ENCODE results near the gene APOL5. TPM values are rescaled to one million over a fixed set of nuclear protein-coding genes. Genes with fewer than 3 reads are reported as not detected.

The APOL5 gene
- total RNA-seq, 4 donors from 2014 or later: 0.29 TPM; not detected in 3

DNA sequence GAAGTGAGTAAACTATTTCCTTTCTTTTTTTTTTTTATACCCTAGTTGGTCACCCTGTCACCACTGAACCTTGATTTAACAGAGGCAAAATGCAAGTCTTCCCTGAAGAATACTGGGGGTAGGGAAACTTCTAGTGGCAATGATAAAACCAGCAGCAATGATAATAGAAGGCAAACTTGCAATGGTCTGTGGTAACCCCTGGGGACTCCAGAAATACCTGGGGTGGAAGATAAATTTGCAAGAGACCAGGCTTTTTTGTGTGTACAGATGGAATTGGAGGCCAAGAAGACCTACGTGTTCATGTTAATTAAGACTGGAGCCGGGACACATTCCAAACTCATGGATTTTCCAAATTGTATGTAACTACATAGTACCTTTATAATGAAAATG is 11.6 kb downstream of the APOL5 start:
- Histone ChIP-seq H3K4me1 (peaks cover 4 to 15% (median 14%) of the 10 kb centered on the region in 4 donors), H3K27ac (replicated peaks in 1 of 4) (no peak overlapping the region), H3K36me3 (no peaks in the 10 kb centered on the region), H3K27me3 (no peaks in the 10 kb centered on the region), H3K9me3 (no peaks in the 10 kb centered on the region), H3K4me3 (no peak overlapping the region)
- TF ChIP-seq EP300 (IDR thresholded peaks at IDR 0.05) (no peak), POLR2AphosphoS5 (IDR thresholded peaks at IDR 0.05) (no peak), POLR2A (IDR thresholded peaks at IDR 0.05; ENCODE audit: low read depth) (no peak)
- TF ChIP-seq, protein P1, sequence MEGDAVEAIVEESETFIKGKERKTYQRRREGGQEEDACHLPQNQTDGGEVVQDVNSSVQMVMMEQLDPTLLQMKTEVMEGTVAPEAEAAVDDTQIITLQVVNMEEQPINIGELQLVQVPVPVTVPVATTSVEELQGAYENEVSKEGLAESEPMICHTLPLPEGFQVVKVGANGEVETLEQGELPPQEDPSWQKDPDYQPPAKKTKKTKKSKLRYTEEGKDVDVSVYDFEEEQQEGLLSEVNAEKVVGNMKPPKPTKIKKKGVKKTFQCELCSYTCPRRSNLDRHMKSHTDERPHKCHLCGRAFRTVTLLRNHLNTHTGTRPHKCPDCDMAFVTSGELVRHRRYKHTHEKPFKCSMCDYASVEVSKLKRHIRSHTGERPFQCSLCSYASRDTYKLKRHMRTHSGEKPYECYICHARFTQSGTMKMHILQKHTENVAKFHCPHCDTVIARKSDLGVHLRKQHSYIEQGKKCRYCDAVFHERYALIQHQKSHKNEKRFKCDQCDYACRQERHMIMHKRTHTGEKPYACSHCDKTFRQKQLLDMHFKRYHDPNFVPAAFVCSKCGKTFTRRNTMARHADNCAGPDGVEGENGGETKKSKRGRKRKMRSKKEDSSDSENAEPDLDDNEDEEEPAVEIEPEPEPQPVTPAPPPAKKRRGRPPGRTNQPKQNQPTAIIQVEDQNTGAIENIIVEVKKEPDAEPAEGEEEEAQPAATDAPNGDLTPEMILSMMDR (IDR thresholded peaks at IDR 0.05): no peak
- intact Hi-C loops (cut with DNase I): no loop called here
- WGBS: 95% methylated on average over 2 of the region's 2 CpGs
- DNase-seq (ENCODE audit: extremely low spot score): no peak

DNA sequence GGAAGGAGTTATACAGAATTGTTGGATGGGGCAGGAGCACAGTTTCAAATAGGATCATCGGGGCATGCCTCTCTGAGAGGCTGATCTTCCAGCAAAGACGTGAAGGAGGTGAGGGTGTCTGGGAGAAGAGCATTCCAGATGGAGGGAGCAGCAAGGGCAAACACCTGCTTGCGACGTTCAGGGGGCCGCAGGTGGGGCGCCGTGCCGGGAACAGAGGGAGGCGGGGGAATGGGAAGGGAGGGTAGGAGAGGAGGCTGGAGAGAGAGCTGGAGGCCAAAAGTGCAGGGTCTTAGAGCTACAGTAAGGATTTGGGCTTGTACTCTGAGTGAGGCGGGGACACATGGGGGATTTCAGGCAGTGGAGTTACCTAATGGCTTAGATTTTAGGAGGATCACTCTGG is 13.6 kb downstream of the APOL5 start:
- DNase-seq (ENCODE audit: extremely low spot score): no peak
- intact Hi-C loops (cut with DNase I): no loop called here
- TF ChIP-seq, protein P1 (IDR thresholded peaks at IDR 0.05): no peak
- TF ChIP-seq EP300 (IDR thresholded peaks at IDR 0.05): no peak
- no peak for TF ChIP-seq POLR2A (IDR thresholded peaks at IDR 0.05; ENCODE audit: low read depth)
- no peak for TF ChIP-seq POLR2AphosphoS5 (IDR thresholded peaks at IDR 0.05)
- H3K36me3 ChIP-seq: no peaks in the 10 kb centered on the region
- peaks cover 4 to 18% (median 16%) of the 10 kb centered on the region in 4 donors for H3K4me1 ChIP-seq
- H3K4me3 ChIP-seq: no peak overlapping the region
- 83% methylated on average over 9 of the region's 10 CpGs for WGBS
- H3K27me3 ChIP-seq: no peaks in the 10 kb centered on the region
- no peak overlapping the region for H3K27ac ChIP-seq (replicated peaks in 1 of 4)
- no peaks in the 10 kb centered on the region for H3K9me3 ChIP-seq

DNA sequence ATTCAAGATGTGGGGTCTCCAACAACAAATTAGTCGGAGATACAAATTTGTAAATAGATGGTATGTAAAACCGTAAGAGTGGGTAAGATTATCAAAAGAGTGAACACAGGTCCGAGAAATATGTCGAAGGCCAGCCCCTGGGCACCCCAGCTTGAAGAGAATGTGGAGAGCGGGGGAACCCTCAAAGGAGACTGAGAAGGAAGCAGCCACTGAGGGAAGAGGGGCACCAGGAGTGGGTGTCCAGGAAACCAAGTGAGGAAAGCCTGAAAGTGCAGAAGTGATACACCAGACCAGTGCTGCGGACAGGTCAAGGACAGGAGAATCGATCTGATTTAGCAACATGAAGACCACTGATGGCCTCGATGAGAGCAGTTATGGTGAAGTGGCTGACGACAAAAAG is 14.4 kb downstream of the APOL5 start:
- 91% methylated on average over 9 of the region's 9 CpGs for WGBS
- no peak for DNase-seq (ENCODE audit: extremely low spot score)
- intact Hi-C loops (cut with DNase I): no loop called here
- Histone ChIP-seq H3K9me3 (no peaks in the 10 kb centered on the region), H3K27ac (replicated peaks in 1 of 4) (no peak overlapping the region), H3K27me3 (no peaks in the 10 kb centered on the region), H3K36me3 (no peaks in the 10 kb centered on the region), H3K4me1 (peaks cover 4 to 18% (median 16%) of the 10 kb centered on the region in 4 donors), H3K4me3 (no peak overlapping the region)
- TF ChIP-seq POLR2AphosphoS5 (IDR thresholded peaks at IDR 0.05): no peak
- TF ChIP-seq EP300 (IDR thresholded peaks at IDR 0.05): no peak
- TF ChIP-seq POLR2A (IDR thresholded peaks at IDR 0.05; ENCODE audit: low read depth): no peak
- TF ChIP-seq, protein P1 (IDR thresholded peaks at IDR 0.05): no peak

DNA sequence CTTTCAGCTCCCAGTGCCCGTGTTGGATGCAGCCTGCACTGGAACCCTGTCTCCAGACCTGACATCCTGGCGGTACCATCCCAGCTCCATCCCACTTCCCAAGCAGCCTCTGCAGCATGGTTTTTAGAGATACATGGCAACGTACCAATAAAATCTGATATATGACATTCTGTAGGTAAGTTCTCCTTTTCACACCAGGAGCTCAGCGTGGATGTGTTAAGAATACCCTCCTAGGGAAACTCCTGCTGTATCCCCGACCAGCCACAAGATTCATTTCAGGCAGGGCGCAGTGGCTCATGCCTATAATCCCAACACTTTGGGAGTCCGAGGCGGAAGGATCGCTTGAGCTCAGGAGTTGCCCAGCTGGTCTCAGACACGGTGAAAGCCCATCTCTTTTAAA is 15.4 kb downstream of the APOL5 start:
- Histone ChIP-seq H3K36me3 (peaks cover 0 to 6% (median 4%) of the 10 kb centered on the region in 4 donors), H3K4me3 (no peak overlapping the region), H3K27me3 (no peaks in the 10 kb centered on the region), H3K27ac (replicated peaks in 1 of 4) (no peak overlapping the region), H3K9me3 (no peaks in the 10 kb centered on the region), H3K4me1 (peaks cover 4 to 18% (median 16%) of the 10 kb centered on the region in 4 donors)
- WGBS: 95% methylated on average over 10 of the region's 10 CpGs
- intact Hi-C loops (cut with DNase I): no loop called here
- DNase-seq (ENCODE audit: extremely low spot score): no peak
- TF ChIP-seq POLR2A (IDR thresholded peaks at IDR 0.05; ENCODE audit: low read depth) (no peak), POLR2AphosphoS5 (IDR thresholded peaks at IDR 0.05) (no peak), EP300 (IDR thresholded peaks at IDR 0.05) (no peak)
- TF ChIP-seq, protein P1 (IDR thresholded peaks at IDR 0.05): no peak

Measured in esophagus muscularis mucosa (tissue), 4 donors.